OCI-LY1 (cell line): ENCODE measurements around the gene SPACA5B.
"Not testable (repeated sequence)": the region's sequence is repeated elsewhere in the genome, so short reads cannot be mapped to it uniquely, and the experiment has no call there.

Experiments
- H2AFZ ChIP-seq: fragments of 200-600 bp; sonication (generic), shearing (Covaris generic); 2 replicates; pipeline ENCODE4 v1.6.0; 2014; ENCODE audit warnings: antibody characterized with exemption, mild to moderate bottlenecking, low read length
- H3F3A ChIP-seq: fragments of 200-600 bp; sonication (generic), shearing (Covaris generic); 2 replicates; pipeline ENCODE4 v1.6.0; 2014; ENCODE audit warnings: mild to moderate bottlenecking, antibody characterized with exemption, low read length, moderate library complexity; ENCODE audit not compliant: insufficient read depth
- H3K27ac ChIP-seq: fragments of 200-600 bp; sonication (generic); 2 replicates; pipeline ENCODE4 v1.5.1; 2014; ENCODE audit warnings: low read length, mixed run types, mild to moderate bottlenecking, low read depth; ENCODE audit not compliant: poor library complexity, severe bottlenecking
- H3K27me3 ChIP-seq: fragments of 200-600 bp; sonication (generic); 2 replicates; pipeline ENCODE4 v1.6.0; 2014; ENCODE audit warnings: antibody characterized with exemption, mild to moderate bottlenecking, low read length, moderate library complexity; ENCODE audit not compliant: insufficient read depth
- H3K36me3 ChIP-seq: fragments of 200-600 bp; sonication (generic); 2 replicates; pipeline ENCODE4 v1.6.1; 2014; ENCODE audit warnings: mild to moderate bottlenecking, antibody characterized with exemption, low read length, moderate library complexity, mixed read lengths; ENCODE audit not compliant: insufficient read depth
- H3K4me1 ChIP-seq: fragments of 200-600 bp; sonication (generic); 2 replicates; pipeline ENCODE4 v1.5.1; 2014; ENCODE audit warnings: mild to moderate bottlenecking, low read length, moderate library complexity; ENCODE audit not compliant: insufficient read depth, severe bottlenecking
- H3K4me2 ChIP-seq: fragments of 200-600 bp; sonication (generic), shearing (Covaris generic); 2 replicates; pipeline ENCODE4 v1.6.1; 2014; ENCODE audit warnings: low read length
- H3K4me3 ChIP-seq: fragments of 200-600 bp; sonication (generic); 2 replicates; pipeline ENCODE4 v1.5.1; 2014; ENCODE audit warnings: low read length, low read depth, mild to moderate bottlenecking, mixed read lengths; ENCODE audit not compliant: poor library complexity, severe bottlenecking
- H3K79me2 ChIP-seq: fragments of 200-600 bp; shearing (Covaris generic); 2 replicates; pipeline ENCODE4 v1.6.1; 2016; ENCODE audit warnings: mixed run types, low read length, mixed read lengths; ENCODE audit not compliant: insufficient read depth
- H3K9ac ChIP-seq: fragments of 200-600 bp; sonication (generic), shearing (Covaris generic); 2 replicates; pipeline ENCODE4 v1.6.1; 2014; ENCODE audit warnings: mild to moderate bottlenecking, low read length, mixed read lengths
- H3K9me2 ChIP-seq: fragments of 200-600 bp; sonication (generic), shearing (Covaris generic); 2 replicates; pipeline ENCODE4 v1.6.1; 2014; ENCODE audit warnings: low read depth, mild to moderate bottlenecking, low read length, mixed read lengths
- H3K9me3 ChIP-seq: fragments of 200-600 bp; shearing (Covaris generic); 2 replicates; pipeline ENCODE4 v1.6.1; 2014; ENCODE audit warnings: low read length, mixed read lengths
- H4K20me1 ChIP-seq: fragments of 200-600 bp; sonication (generic), shearing (Covaris generic); 2 replicates; pipeline ENCODE4 v1.6.0; 2016; ENCODE audit warnings: mild to moderate bottlenecking, low read length; ENCODE audit not compliant: insufficient read depth
- CTCF ChIP-seq: fragments of 200-600 bp; sonication (generic), shearing (Covaris generic); IDR thresholded peaks from 2 replicates; pipeline ENCODE4 v1.5.1; 2017; ENCODE audit warnings: mild to moderate bottlenecking, antibody characterized with exemption, low read length, moderate library complexity, mixed read lengths
- EZH2 ChIP-seq: fragments of 200-600 bp; sonication (generic), shearing (Covaris generic); IDR thresholded peaks from 2 replicates; pipeline ENCODE4 v1.8.0; 2017; ENCODE audit warnings: borderline replicate concordance, mixed run types, mild to moderate bottlenecking, antibody characterized with exemption, low read length, moderate library complexity, mixed read lengths

The SPACA5B gene

GRCh38 chrX:48165241-48165640 lies 34.8 kb downstream of the SPACA5B start:
- Histone ChIP-seq H3K79me2 (no peaks in the 10 kb centered on the region), H4K20me1 (no peaks in the 10 kb centered on the region), H3K27ac (no peak overlapping the region), H3K9me3 (no peaks in the 10 kb centered on the region), H3K4me2 (no peak overlapping the region), H3F3A (no peaks in the 10 kb centered on the region), H3K9me2 (no peaks in the 10 kb centered on the region), H2AFZ (no peak overlapping the region), H3K4me3 (no peak overlapping the region), H3K4me1 (no peaks in the 10 kb centered on the region), H3K27me3 (no peaks in the 10 kb centered on the region), H3K36me3 (no peaks in the 10 kb centered on the region), H3K9ac (no peak overlapping the region)
- TF ChIP-seq CTCF (no peak), EZH2 (no peak)

- not testable (repeated sequence) for H3K4me2 ChIP-seq, H3K36me3 ChIP-seq, H3K79me2 ChIP-seq, H3K27me3 ChIP-seq, H3K27ac ChIP-seq, H3K9me3 ChIP-seq, H2AFZ ChIP-seq, H3K4me1 ChIP-seq, H4K20me1 ChIP-seq, H3K4me3 ChIP-seq, H3K9me2 ChIP-seq, H3K9ac ChIP-seq, H3F3A ChIP-seq
These were observed 35.9 kb downstream of the SPACA5B start for GRCh38 chrX:48166322-48166721.

- TF ChIP-seq CTCF (no peak), EZH2 (no peak)
- Histone ChIP-seq H3K9me3 (no peaks in the 10 kb centered on the region), H3K27ac (no peak overlapping the region), H3F3A (no peaks in the 10 kb centered on the region), H3K4me3 (no peak overlapping the region), H2AFZ (no peak overlapping the region), H3K9me2 (no peaks in the 10 kb centered on the region), H3K4me2 (no peak overlapping the region), H3K4me1 (no peaks in the 10 kb centered on the region), H4K20me1 (no peaks in the 10 kb centered on the region), H3K79me2 (no peaks in the 10 kb centered on the region), H3K36me3 (no peaks in the 10 kb centered on the region), H3K9ac (no peak overlapping the region), H3K27me3 (no peaks in the 10 kb centered on the region)
These were observed 49.3 kb downstream of the SPACA5B start for GRCh38 chrX:48179691-48180090.

GRCh38 chrX:48180811-48181210 lies 50.4 kb downstream of the SPACA5B start:
- H3K4me1 ChIP-seq, result no peaks in the 10 kb centered on the region
- H3K27ac ChIP-seq, result no peak overlapping the region
- H3K27me3 ChIP-seq, result no peaks in the 10 kb centered on the region
- H3K9ac ChIP-seq, result no peak overlapping the region
- H3F3A ChIP-seq, result no peaks in the 10 kb centered on the region
- H3K4me3 ChIP-seq, result no peak overlapping the region
- H2AFZ ChIP-seq, result no peak overlapping the region
- H3K79me2 ChIP-seq, result no peaks in the 10 kb centered on the region
- H3K4me2 ChIP-seq, result no peak overlapping the region
- no peaks in the 10 kb centered on the region for H4K20me1 ChIP-seq
- H3K9me2 ChIP-seq, result no peaks in the 10 kb centered on the region
- TF ChIP-seq CTCF (no peak), EZH2 (no peak)
- no peaks in the 10 kb centered on the region for H3K9me3 ChIP-seq
- no peaks in the 10 kb centered on the region for H3K36me3 ChIP-seq

- not testable (repeated sequence) for H3K27ac ChIP-seq, H3K27me3 ChIP-seq, H4K20me1 ChIP-seq, H3F3A ChIP-seq, H3K36me3 ChIP-seq, H3K4me3 ChIP-seq, H3K79me2 ChIP-seq, H3K4me1 ChIP-seq, H3K9ac ChIP-seq, H3K4me2 ChIP-seq, H3K9me2 ChIP-seq, H3K9me3 ChIP-seq, H2AFZ ChIP-seq
These were observed 51.5 kb downstream of the SPACA5B start for GRCh38 chrX:48181882-48182281.
